HG02763 (cell line): ENCODE data around the gene OTUB1.
"Not testable (repeated sequence)": the region's sequence is repeated elsewhere in the genome, so short reads cannot be mapped to it uniquely, and the experiment has no call there.

Experiments
- ATAC-seq: cut with Tn5 transposase; IDR thresholded peaks from one replicate; pipeline ENCODE4 v1.9.1; 2021; ENCODE audit warnings: mild to moderate bottlenecking, moderate library complexity; ENCODE audit not compliant: unreplicated experiment

OTUB1 gene

GRCh38 chr11:64042301-64042700, 56.1 kb downstream of the OTUB1 start:
- ATAC-seq = no peak

DNA sequence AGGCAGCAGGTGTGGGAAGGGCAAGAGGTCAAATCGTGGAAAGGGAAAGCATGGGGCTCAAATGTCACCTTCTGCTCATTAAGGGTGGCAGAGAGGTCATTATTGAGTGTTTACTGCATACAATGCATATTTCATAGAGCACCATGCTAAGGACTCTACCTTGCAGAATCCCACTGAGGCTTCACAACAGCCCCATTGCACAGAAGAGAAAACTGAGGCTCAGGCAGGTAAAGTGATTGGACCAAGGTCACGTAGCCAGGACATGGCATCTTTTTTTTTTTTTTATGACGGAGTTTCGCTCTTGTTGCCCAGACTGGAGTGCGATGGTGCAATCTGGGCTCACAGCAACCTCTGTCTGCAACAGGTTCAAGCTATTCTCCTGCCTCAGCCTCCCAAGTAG, 57.3 kb downstream of the OTUB1 start:
- no peak for ATAC-seq

DNA sequence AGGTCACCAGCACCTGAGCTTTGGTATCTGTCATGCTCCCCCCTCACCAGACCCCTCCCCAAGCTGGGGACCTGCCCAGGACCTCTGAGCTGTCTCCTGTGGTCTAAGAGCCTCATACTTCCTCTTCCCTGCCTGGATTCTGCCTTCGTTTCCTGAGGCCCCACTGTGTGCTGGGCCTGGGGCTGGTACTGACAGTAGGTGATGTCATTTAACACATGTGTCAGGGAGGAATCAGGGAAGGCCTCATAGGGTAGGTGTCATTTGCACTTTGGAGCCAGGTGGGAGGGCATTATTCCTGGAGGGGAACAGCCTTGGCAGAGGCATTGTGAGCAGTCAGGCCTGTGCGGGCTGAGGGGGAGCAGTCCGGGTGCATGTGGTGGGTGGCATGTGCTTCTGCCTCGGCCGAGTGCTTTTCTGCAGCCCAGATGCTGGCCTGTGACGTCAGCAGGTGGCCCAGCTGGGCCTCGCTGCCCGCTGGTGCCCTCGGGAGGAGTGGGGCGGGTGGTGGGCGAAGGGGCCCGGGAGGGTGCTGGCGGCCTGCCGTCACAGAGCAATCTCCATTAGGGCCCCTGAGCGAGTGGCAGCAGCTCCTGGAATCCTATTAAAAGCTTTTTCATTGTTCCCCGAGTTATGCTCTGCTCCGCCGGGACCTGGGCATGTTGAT, 58.6 kb downstream of the OTUB1 start:
- no peak for ATAC-seq

DNA sequence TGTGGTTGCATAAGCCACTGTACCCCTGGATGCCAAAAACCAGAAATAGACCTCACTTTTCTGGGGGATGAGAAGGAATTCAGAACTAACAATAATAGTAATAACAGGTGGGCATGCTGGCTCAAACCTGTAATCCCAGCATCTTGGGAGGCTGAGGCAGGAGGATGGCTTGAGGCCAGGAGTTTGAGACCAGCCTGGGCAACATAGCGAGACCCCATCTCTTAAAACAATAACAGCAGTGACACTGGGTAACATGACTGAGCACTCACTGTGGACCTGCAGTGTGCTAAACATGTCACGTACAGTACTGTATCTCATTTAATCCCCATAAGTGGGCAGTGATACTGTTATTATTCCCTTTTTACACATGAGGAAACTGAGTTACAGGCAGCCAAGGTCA, 59.5 kb downstream of the OTUB1 start:
- ATAC-seq = no peak

GRCh38 chr11:64047373-64047772, 61.1 kb downstream of the OTUB1 start:
- ATAC-seq = not testable (repeated sequence)
